Testis (tissue), 3 donors: Measurements from ENCODE around the gene DTX3. TPM values are rescaled to one million over a fixed set of nuclear protein-coding genes. Genes with fewer than 3 reads are reported as not detected.

Experiments used
- DNase-seq: peaks from one replicate; pipeline ENCODE4 v3.0.0-alpha.2; 2019
- H3K27ac ChIP-seq, 2 donors: fragments of 200-600 bp; sonication (generic); one replicate each; pipeline ENCODE4 v1.5.1; 2019
- H3K27me3 ChIP-seq: fragments of 200-600 bp; sonication (generic); one replicate; pipeline ENCODE4 v1.5.1; 2019
- H3K36me3 ChIP-seq: fragments of 200-600 bp; sonication (generic); one replicate; pipeline ENCODE4 v1.5.1; 2017; ENCODE audit warnings: low read depth; ENCODE audit errors: missing control alignments
- H3K4me1 ChIP-seq: fragments of 200-600 bp; sonication (generic); one replicate; pipeline ENCODE4 v1.5.1; 2019
- H3K4me3 ChIP-seq, 2 donors: fragments of 200-600 bp; sonication (generic); one replicate each; pipeline ENCODE4 v1.5.1; 2017 to 2019
- H3K9me3 ChIP-seq: fragments of 200-600 bp; sonication (generic); one replicate; pipeline ENCODE4 v1.5.1; 2017
- CTCF ChIP-seq, 3 experiments: fragments of 450-650 bp in 2 of 3; fragments of 200-600 bp in 1 of 3; sonication (generic) in 1 of 3; IDR thresholded peaks; one replicate each; pipeline ENCODE4 v1.5.1; 2016 to 2019; ENCODE audit warnings: antibody characterized with exemption in 3 of 3, mild to moderate bottlenecking in 2 of 3, moderate library complexity in 1 of 3
- POLR2A ChIP-seq: fragments of 450-650 bp; IDR thresholded peaks from one replicate; pipeline ENCODE4 v1.6.1; 2017; ENCODE audit warnings: antibody characterized with exemption, mild to moderate bottlenecking, moderate library complexity
- WGBS, 2 donors: methylation state at CpG; one replicate each; pipeline ENCODE4 v1.1.5; 2018; 5-methylcytosine and 5-hydroxymethylcytosine counted together
- intact Hi-C: fragments of 100-400 bp; cut with DNase I; formaldehyde crosslinking; loops from one replicate; pipeline ENCODE4 v1.15.1; 2023; ENCODE audit warnings: low total_unique reads
- polyA plus RNA-seq: library from polyadenylated mRNA; stranded (reverse); fragments of 350-450 nt; fragmentation: Illumina TruSeq; extraction: RNeasy Lipid Tissue Mini Kit (QIAGEN cat#74804); gene quantifications from one replicate; pipeline ENCODE4 v1.2.3, GENCODE V29; 2014; ENCODE audit warnings: low read depth, low replicate concordance; ENCODE audit not compliant: insufficient read depth
- total RNA-seq, 2 donors: library from RNA; depleted of rRNA; stranded (reverse); fragments of >200 nt; gene quantifications; one replicate each; pipeline ENCODE4 v1.2.3, GENCODE V29; 2016

DTX3 gene
- total and polyA plus RNA-seq, 3 donors from 2014 or later = 37.9 to 60.4 (median 45.0) TPM

- no peak for TF ChIP-seq POLR2A
- 83% methylated on average over 11 to 12 of the region's 12 CpGs for WGBS, 2 donors
- Histone ChIP-seq H3K27ac (no peak overlapping the region), H3K27me3 (no peaks in the 10 kb centered on the region), H3K36me3 (no peaks in the 10 kb centered on the region), H3K9me3 (no peaks in the 10 kb centered on the region), H3K4me1 (peaks cover 24% of the 10 kb centered on the region), H3K4me3 (no peak overlapping the region)
- intact Hi-C loops = no loop called here
- no peak for DNase-seq
Observed at GRCh38 chr12:57625261-57626032, 20.8 kb downstream of the DTX3 start.

DNA sequence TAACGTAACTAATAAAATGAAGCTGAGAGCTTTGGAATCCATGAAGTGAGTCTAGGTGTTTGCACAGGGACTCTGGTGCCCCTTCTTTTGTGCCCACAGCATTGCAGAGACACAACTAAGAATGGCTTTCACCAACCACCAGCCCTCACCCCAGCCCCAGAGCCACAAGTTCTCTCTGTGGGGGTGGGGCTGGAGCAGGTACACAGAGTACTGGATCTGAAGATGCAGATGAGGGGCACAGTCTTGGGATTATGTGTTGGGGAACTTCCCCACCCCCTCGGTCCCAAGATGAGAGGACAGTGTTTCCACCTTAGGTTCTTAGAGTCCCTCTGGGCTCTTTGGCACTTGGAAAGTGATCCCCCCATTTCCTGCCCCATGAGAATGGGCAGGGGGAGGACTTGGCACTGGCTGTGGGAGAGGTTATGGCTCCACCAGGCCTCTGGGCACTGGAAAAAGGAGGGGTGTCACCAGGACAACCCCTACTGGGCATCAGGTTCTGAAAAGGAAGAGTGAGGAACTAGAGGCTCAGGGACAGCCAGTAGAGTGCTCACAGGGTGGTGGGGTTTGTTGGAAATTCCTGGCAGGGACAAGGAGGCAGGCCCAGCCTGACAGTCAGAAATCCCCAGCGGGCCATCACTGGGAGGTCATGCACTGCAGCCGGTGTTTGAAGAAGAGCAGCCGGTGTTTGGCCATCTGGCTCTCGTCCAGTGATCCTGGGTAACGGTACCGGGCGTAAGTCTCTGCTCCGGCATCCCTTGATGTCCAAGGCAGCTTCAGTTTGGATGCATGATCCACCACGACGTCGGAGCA, 21.7 kb downstream of the DTX3 start:
- TF ChIP-seq CTCF (IDR thresholded peaks at IDR 0.05) (no peak), POLR2A (no peak)
- Histone ChIP-seq H3K9me3 (no peaks in the 10 kb centered on the region), H3K27ac (no peak overlapping the region), H3K27me3 (no peaks in the 10 kb centered on the region), H3K4me1 (peaks cover 18% of the 10 kb centered on the region), H3K36me3 (no peaks in the 10 kb centered on the region), H3K4me3 (no peak overlapping the region)
- DNase-seq = no peak
- intact Hi-C loops = no loop called here
- 36 to 78% methylated on average over 2 to 13 of the region's 13 CpGs for WGBS, 2 donors

GRCh38 chr12:57626921-57627445, 22.4 kb downstream of the DTX3 start:
- WGBS, 2 donors = 30 to 39% methylated on average over 7 to 9 of the region's 9 CpGs
- intact Hi-C loops = no loop called here
- no peaks in the 10 kb centered on the region for H3K36me3 ChIP-seq
- no peaks in the 10 kb centered on the region for H3K9me3 ChIP-seq
- TF ChIP-seq POLR2A (no peak), CTCF (IDR thresholded peaks at IDR 0.05) (no peak)
- H3K27me3 ChIP-seq = no peaks in the 10 kb centered on the region
- no peak for DNase-seq
- no peak overlapping the region for H3K4me3 ChIP-seq
- H3K4me1 ChIP-seq = peaks cover 12% of the 10 kb centered on the region
- no peak overlapping the region for H3K27ac ChIP-seq

GRCh38 chr12:57627501-57628279, 23.1 kb downstream of the DTX3 start:
- Histone ChIP-seq H3K9me3 (no peaks in the 10 kb centered on the region), H3K27ac (no peak overlapping the region), H3K27me3 (no peaks in the 10 kb centered on the region), H3K4me3 (peak overlapping the region in 1 of 2 donors; percentile 36), H3K4me1 (peaks cover 14% of the 10 kb centered on the region), H3K36me3 (no peaks in the 10 kb centered on the region)
- no peak for TF ChIP-seq CTCF (IDR thresholded peaks at IDR 0.05)
- no peak for TF ChIP-seq POLR2A
- 16 to 33% methylated on average over 37 to 63 of the region's 67 CpGs for WGBS, 2 donors
- DNase-seq = peak; percentile 15
- intact Hi-C loops = no loop called here
